Mammary epithelial cell (primary cell): Measurements from ENCODE around the gene RAB11A.

Source experiments
- CTCF ChIP-seq, 2 donors: IDR thresholded peaks in 1 of 2; conservative IDR thresholded peaks in 1 of 2; 2 replicates each; pipeline ENCODE4 v1.5.1; 2011 to 2012; ENCODE audit warnings: inconsistent platforms in 2 of 2, low read length in 2 of 2, mild to moderate bottlenecking in 2 of 2, control low read depth in 1 of 2, low read depth in 1 of 2; ENCODE audit not compliant: insufficient read depth in 1 of 2; ENCODE audit errors: extremely low read depth in 1 of 2
- EZH2 ChIP-seq: IDR thresholded peaks from 2 replicates; pipeline ENCODE4 v1.6.1; 2012; ENCODE audit warnings: low read length, inconsistent platforms, borderline replicate concordance

DNA sequence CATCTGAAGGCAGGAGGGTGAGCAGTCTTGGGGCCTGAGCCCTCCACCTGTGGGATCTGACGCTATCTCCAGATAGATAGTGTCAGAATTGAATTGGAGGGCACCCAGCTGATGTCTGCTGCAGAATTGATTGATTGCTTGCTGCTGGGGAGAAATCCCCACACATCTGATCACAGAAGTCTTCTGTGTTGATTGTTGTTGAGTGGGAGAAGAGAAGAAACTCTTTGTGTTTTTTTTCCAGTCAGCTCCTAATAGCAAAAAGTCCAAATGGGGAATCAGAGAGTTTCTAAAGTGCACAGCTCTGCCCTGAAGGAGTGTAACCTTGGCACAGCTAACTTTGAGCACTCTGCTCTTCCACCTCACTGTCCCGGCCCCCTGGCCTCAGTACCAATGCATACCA lies 66.1 kb downstream of the RAB11A start:
- TF ChIP-seq CTCF (conservative IDR thresholded peaks at IDR 0.05 in 1 of 2, IDR thresholded peaks at IDR 0.05 in 1 of 2; ENCODE audit: extremely low read depth in 1 of 2, insufficient read depth in 1 of 2, low read depth in 1 of 2, low read length in 2 of 2), result no peak
- no peak for TF ChIP-seq EZH2
